Measurements from ENCODE around the gene LRRC31. TPM values are rescaled to one million over a fixed set of nuclear protein-coding genes. Genes with fewer than 3 reads are reported as not detected.

Gene LRRC31
- total and polyA plus RNA-seq, 2 of the 8 experiments (the other 6 are each of a cell fraction or from before 2014, with no cell fraction given): not detected

DNA sequence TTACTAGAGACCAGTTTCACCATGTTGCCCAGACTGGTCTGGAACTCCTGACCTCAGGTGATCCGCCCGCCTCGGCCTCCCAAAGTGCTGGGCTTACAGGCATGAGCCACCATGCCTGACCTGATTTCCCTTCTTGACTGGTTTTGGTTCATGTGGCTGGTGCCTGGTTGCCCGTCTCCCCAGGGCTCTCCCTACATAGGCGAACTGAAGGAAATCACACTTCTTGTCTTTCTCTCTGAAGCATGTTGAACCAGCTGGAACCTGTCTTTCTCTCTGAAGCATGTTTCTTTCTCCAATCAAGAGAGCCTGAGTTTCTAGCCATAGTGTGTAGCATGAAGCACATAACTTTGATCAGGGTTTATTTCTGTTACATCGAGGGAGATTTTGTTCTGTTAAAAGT lies 25.3 kb upstream of the LRRC31 start:
- H3K79me2 ChIP-seq (ENCODE audit: control insufficient read depth in 1 of 2, insufficient read depth in 2 of 2, low read length in 2 of 2): no peaks in the 10 kb centered on the region
- H3K23ac ChIP-seq (ENCODE audit: insufficient read length): no peak overlapping the region
- H3K27me3 ChIP-seq (replicated peaks in 1 of 4; ENCODE audit: control insufficient read depth in 3 of 4, extremely low read depth in 1 of 4, insufficient read depth in 3 of 4, low read length in 3 of 4): no peaks in the 10 kb centered on the region
- TF ChIP-seq HDAC6 (IDR thresholded peaks at IDR 0.05; ENCODE audit: low read depth, low read length) (no peak), KDM5A (IDR thresholded peaks at IDR 0.05; ENCODE audit: low read length) (no peak), NANOG (IDR thresholded peaks at IDR 0.05; ENCODE audit: insufficient read depth, low read depth, low read length, poor library complexity, severe bottlenecking) (no peak), JUND (IDR thresholded peaks at IDR 0.05; ENCODE audit: low read length) (no peak), BRCA1 (IDR thresholded peaks at IDR 0.05; ENCODE audit: low read depth, low read length) (no peak), NRF1 (IDR thresholded peaks at IDR 0.05; ENCODE audit: low read depth, low read length) (no peak), KDM1A (IDR thresholded peaks at IDR 0.05; ENCODE audit: borderline replicate concordance, low read length) (no peak), MAFK (IDR thresholded peaks at IDR 0.05; ENCODE audit: low read depth, low read length) (no peak), SUZ12 (IDR thresholded peaks at IDR 0.05; ENCODE audit: low read length) (no peak), SP2 (IDR thresholded peaks at IDR 0.05; ENCODE audit: low read length) (no peak), CREB1 (IDR thresholded peaks at IDR 0.05) (no peak), POU5F1 (IDR thresholded peaks at IDR 0.05; ENCODE audit: low read depth, low read length) (no peak), GABPA (IDR thresholded peaks at IDR 0.05; ENCODE audit: borderline replicate concordance, insufficient read depth, low read length) (no peak)
- no peak overlapping the region for H2AFZ ChIP-seq (ENCODE audit: low read length)
- H3K23me2 ChIP-seq (ENCODE audit: low read depth, low read length): no peaks in the 10 kb centered on the region
- no peaks in the 10 kb centered on the region for H4K20me1 ChIP-seq (replicated peaks in 1 of 2; ENCODE audit: control insufficient read depth in 1 of 2, insufficient read depth in 2 of 2, low read length in 2 of 2)
- H2BK12ac ChIP-seq (ENCODE audit: low read depth, low read length): no peak overlapping the region
- H2BK120ac ChIP-seq (replicated peaks; ENCODE audit: low read depth, low read length): no peak overlapping the region
- no peak overlapping the region for H3K14ac ChIP-seq (ENCODE audit: insufficient read length)
- no peak overlapping the region for H4K91ac ChIP-seq (replicated peaks; ENCODE audit: insufficient read length, low read length)
- no peaks in the 10 kb centered on the region for H3K36me3 ChIP-seq (ENCODE audit: control insufficient read depth in 2 of 4, insufficient read depth in 4 of 4, low read length in 3 of 4)
- no peaks in the 10 kb centered on the region for H3K79me1 ChIP-seq (ENCODE audit: low read depth, low read length)
- H3K4me1 ChIP-seq (replicated peaks in 1 of 4; ENCODE audit: control insufficient read depth in 3 of 4, insufficient read depth in 4 of 4, low read length in 3 of 4): no peaks in the 10 kb centered on the region; a peak in 1 of 7 replicates
- H3K9ac ChIP-seq (replicated peaks in 1 of 4; ENCODE audit: extremely low read depth in 1 of 4, low read depth in 3 of 4, low read length in 3 of 4): no peak overlapping the region
- no peak overlapping the region for H2BK5ac ChIP-seq (ENCODE audit: low read depth, low read length)
- no peak overlapping the region for H2BK15ac ChIP-seq (ENCODE audit: low read length)
- no peak overlapping the region for H4K5ac ChIP-seq (ENCODE audit: insufficient read length, low read depth, low read length)
- H4K8ac ChIP-seq (ENCODE audit: extremely low read depth, insufficient read depth, low read length): no peak overlapping the region
- no peak overlapping the region for H2AK5ac ChIP-seq (ENCODE audit: low read depth, low read length)
- H2BK20ac ChIP-seq (ENCODE audit: low read length): no peak overlapping the region
- H3K9me3 ChIP-seq (ENCODE audit: insufficient read depth in 2 of 2, low read depth in 1 of 2, low read length in 1 of 2): no peaks in the 10 kb centered on the region
- no peak overlapping the region for H3K4me2 ChIP-seq (ENCODE audit: insufficient read depth in 1 of 2, low read depth in 2 of 2, low read length in 2 of 2)
- no peak overlapping the region for H3K27ac ChIP-seq (ENCODE audit: low read depth, low read length)
- ChIA-PET POLR2A (ENCODE audit: partially characterized antibody) (no interaction called here), CTCF (ENCODE audit: partially characterized antibody) (no interaction called here)
- no peak overlapping the region for H3K18ac ChIP-seq (ENCODE audit: extremely low read depth, low read length)
- no peak for DNase-seq (ENCODE audit: low read depth in 1 of 2, low spot score in 2 of 2)
- 76% methylated on average over 6 of the region's 6 CpGs; no CpG with 5 or more reads in 1 of the 2 experiments for WGBS, 2 experiments (ENCODE audit: extremely low coverage in 1 of 2, insufficient coverage in 1 of 2, insufficient read length in 1 of 2, insufficient replicate concordance in 2 of 2, low coverage in 1 of 2, low lambda C conversion rate in 2 of 2, missing lambda C conversion rate in 1 of 2)
- H3K4me3 ChIP-seq (ENCODE audit: extremely low read depth in 1 of 4, insufficient read depth in 2 of 4, low read depth in 3 of 4, low read length in 4 of 4): no peak overlapping the region
- no peak overlapping the region for H3K56ac ChIP-seq (replicated peaks; ENCODE audit: insufficient read length, low read depth, low read length)
- no peak overlapping the region for H3K4ac ChIP-seq (replicated peaks; ENCODE audit: insufficient read length, low read depth, low read length)
- FAIRE-seq: no peak
